A673 (cell line): ENCODE results near the gene PDCD1.

Source experiments
- CTCF ChIP-seq: fragments of 300-800, 200-600 bp; sonication (generic); conservative IDR thresholded peaks from 2 replicates; pipeline ENCODE4 v1.5.1; 2017; ENCODE audit warnings: low read depth, mild to moderate bottlenecking, antibody characterized with exemption, low read length, moderate library complexity, mixed read lengths
- EZH2 ChIP-seq: fragments of 200-600 bp; sonication (generic); IDR thresholded peaks from 2 replicates; pipeline ENCODE4 v1.6.1; 2017; ENCODE audit warnings: borderline replicate concordance, low read depth, mild to moderate bottlenecking, mixed read lengths, antibody characterized with exemption, low read length; ENCODE audit not compliant: poor library complexity, severe bottlenecking

- no peak for TF ChIP-seq CTCF
- TF ChIP-seq EZH2, result no peak
Observed at GRCh38 chr2:241874277-241874925, 15.7 kb upstream of the PDCD1 start.
